HG02759 (cell line): Measurements from ENCODE around the gene RAB11FIP3.
A peak's percentile ranks its signal among the peaks of the same experiment; 100 is the strongest.

ENCODE experiments used
- ATAC-seq: cut with Tn5 transposase; IDR thresholded peaks from one replicate; pipeline ENCODE4 v1.9.1; 2021; ENCODE audit warnings: mild to moderate bottlenecking, moderate library complexity; ENCODE audit not compliant: unreplicated experiment

RAB11FIP3 gene

DNA sequence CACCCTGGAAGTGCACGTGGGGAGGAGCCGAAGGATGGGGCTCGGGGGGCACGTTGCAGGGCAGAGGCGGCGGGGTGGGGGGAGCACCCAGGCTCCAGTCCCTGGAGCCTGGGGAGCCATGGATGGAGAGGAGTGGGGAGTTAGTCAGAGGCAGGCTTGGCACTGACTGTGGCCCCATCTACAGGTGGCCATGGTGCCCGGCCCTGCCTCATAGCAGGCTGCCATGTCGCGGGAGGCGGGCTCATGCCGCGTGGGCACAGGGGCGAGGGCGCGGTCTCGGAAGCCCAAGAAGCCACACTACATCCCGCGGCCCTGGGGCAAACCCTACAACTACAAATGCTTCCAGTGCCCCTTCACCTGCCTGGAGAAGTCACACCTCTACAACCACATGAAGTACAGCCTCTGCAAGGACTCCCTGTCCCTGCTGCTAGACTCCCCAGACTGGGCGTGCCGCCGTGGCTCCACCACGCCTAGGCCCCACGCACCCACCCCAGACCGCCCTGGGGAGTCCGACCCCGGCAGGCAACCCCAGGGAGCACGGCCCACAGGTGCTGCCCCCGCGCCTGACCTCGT lies 137.7 kb downstream of the RAB11FIP3 start:
- no peak for ATAC-seq

- no peak for ATAC-seq
These were observed 139.4 kb downstream of the RAB11FIP3 start for GRCh38 chr16:564690-565418.

DNA sequence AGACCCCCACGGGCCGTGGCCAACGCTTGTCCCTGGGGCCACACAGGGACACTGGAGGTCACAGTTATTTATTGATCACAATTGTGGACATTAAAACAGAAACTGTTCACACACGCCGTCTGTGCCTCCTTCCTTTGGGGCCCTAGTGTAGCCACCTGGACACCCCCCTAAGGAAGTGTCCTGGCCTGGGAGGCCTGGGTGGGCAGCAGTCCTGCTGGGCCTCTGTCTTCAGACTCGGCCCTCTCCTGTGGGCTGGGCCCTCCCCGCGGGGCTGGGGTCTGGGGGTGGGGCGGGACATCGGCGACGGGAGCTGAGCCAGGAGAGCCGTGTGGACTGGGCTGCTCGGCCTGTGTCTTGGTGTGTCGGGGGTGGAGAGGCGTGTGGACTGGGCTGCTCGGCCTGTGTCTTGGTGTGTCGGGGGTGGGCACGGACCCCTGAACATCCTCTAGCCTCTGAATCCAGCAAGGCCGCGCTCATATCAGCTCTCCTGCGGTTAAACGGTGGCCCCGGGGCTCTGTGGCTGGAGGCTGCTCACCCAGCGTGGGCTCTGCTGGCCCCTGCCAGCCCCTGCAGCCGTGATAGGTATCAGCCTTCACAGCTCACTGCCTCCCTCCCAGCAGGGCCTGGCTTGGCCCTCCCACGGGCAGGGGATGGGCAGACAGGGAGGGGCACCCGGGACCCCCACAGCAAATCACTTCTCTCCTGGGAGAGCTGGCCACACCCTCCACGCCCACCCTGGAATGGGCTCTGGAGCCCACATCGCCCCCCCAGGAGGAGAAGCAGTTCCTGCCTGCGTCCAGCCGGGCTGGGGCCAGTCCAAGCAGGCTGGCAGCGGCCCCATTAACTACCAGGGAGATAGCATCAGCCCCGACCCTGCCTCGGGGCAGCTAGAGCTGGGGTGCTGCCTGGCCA lies 140.2 kb downstream of the RAB11FIP3 start:
- ATAC-seq = no peak

GRCh38 chr16:566475-567372 lies 141.3 kb downstream of the RAB11FIP3 start, which contains the start of gene NHLRC4:
Gene NHLRC4 (plus strand): TSS chr16:567005. CDS start chr16:568048, 1,043 bp downstream.
- ATAC-seq = peak; percentile 39

- ATAC-seq = no peak
These were observed 142.2 kb downstream of the RAB11FIP3 start for GRCh38 chr16:567373-568256.

DNA sequence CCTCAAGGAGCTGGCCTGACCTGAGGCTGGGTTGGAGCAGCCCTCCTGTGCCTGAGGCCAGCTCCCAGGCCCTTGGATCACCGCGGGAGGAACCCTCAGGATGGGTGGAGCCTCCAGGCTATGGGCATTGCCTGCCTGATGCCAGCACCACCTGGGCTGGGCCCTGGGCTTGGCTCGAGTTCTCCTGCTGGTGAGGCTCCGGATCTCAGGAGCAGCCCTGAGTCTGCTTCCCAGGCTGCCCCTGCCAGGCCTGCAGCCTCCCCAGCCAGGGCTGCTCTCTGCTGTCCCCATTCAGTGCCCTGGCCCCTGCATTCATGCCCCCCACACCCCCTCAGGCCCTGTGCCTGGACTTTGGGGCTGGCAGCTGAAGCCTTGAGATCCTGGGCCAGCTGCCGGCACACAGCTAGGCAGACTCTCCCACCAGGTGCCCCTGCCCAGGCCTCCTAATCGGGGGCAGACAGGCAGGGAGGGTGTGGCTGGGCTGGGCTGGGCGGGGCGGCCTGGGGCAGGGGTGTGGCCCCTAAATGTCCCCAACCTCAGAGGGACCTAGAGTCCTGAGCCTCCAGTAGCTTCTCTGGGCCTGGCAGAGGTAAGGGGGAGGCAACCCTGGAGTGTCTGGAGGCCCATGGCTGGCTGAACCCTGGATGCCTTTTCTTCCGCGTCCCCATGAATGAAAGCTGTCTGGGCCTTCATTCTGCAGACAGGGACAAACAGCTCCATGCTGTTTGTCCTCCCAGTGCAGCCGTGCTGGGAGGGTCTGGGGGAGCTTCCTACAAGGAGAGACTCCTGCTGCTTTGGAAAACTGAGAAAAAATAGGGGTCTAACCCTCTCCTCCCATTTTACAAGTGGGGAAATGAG lies 143.2 kb downstream of the RAB11FIP3 start:
- no peak for ATAC-seq

DNA sequence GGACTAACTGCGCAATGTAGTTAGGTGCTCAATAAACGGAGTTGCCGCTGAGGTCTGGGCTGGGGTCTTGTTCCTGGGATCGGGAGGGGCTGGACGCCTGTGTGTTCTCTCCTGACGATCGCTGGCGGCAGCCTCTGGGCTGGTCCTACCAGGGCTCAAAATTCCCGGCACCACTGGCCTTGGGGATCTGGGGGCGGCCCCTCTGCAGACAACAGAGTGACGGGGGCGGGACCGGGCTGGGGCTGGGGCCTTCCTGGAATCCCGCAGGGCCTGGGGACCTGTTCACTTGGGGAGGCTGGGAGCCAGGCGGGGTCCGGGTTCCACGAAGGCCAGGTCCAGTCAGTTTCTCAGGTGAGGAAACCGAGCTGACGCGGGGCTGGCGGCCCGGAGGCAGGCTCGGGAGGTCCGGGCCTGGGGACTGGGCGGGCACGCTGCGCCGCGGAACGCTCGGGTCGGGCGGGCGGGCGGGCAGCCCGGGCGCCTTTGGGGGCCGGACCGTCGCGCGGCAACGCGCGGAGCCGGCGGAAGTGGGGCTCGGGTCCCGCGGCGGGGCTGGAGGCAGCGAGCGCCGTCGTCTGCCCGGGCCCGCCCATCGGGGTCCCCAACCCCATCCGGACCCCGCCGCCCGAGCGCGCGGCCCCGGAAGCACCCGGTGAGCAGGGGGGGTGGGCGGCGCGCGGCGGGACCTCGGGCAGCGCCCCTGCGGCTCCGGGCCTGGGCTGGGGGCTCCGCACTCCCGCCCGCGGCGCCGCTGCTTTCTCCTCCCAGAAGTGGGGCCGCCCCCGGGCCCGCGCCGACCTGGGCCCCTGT lies 144.2 kb downstream of the RAB11FIP3 start, which contains the start of gene PIGQ:
TSS of gene PIGQ (plus strand) at position 524 of the 810 bp plus-strand sequence. CDS start 4,107 bp downstream, outside the sequence.
- ATAC-seq = peak; percentile 78
